ACC112 (cell line): ENCODE results near the gene CHMP3.
"Not testable (repeated sequence)": the region's sequence is repeated elsewhere in the genome, so short reads cannot be mapped to it uniquely, and the experiment has no call there.

Source experiments
- H2AFZ ChIP-seq: fragments of 200-600 bp; sonication (generic); one replicate; pipeline ENCODE4 v1.6.0; 2017; ENCODE audit warnings: antibody characterized with exemption, low read length; ENCODE audit not compliant: unreplicated experiment
- H3K27ac ChIP-seq: fragments of 200-600 bp; sonication (generic); 2 replicates; pipeline ENCODE4 v1.5.1; 2014; ENCODE audit warnings: low read depth, mild to moderate bottlenecking, antibody characterized with exemption, low read length, moderate library complexity
- H3K27me3 ChIP-seq: fragments of 200-600 bp; sonication (generic); 2 replicates; pipeline ENCODE4 v1.6.1; 2014; ENCODE audit warnings: mild to moderate bottlenecking, antibody characterized with exemption, low read length, moderate library complexity, mixed read lengths; ENCODE audit not compliant: insufficient read depth
- H3K36me3 ChIP-seq: fragments of 200-600 bp; sonication (generic); 2 replicates; pipeline ENCODE4 v1.6.1; 2016; ENCODE audit warnings: mild to moderate bottlenecking, antibody characterized with exemption, low read length, moderate library complexity, mixed read lengths; ENCODE audit not compliant: insufficient read depth
- H3K4me1 ChIP-seq: fragments of 200-600 bp; sonication (generic); one replicate; pipeline ENCODE4 v1.6.1; 2016; ENCODE audit warnings: low read length, mixed read lengths; ENCODE audit not compliant: insufficient read depth, unreplicated experiment, control insufficient read depth
- H3K4me3 ChIP-seq: fragments of 200-600 bp; sonication (generic); 2 replicates; pipeline ENCODE4 v1.5.1; 2014; ENCODE audit warnings: mild to moderate bottlenecking, low read depth, low read length
- H3K79me2 ChIP-seq: fragments of 200-600 bp; sonication (generic); one replicate; pipeline ENCODE4 v1.6.0; 2016; ENCODE audit warnings: low read length; ENCODE audit not compliant: control insufficient read depth, unreplicated experiment, insufficient read depth

Gene CHMP3

GRCh38 chr2:86512034-86512433 is 51.2 kb downstream of the CHMP3 start:
- Histone ChIP-seq H2AFZ (no peak overlapping the region), H3K27ac (no peak overlapping the region), H3K27me3 (no peaks in the 10 kb centered on the region), H3K79me2 (no peaks in the 10 kb centered on the region), H3K36me3 (peaks cover 5% of the 10 kb centered on the region; the same call in 1 of the 2 replicates), H3K4me1 (no peaks in the 10 kb centered on the region), H3K4me3 (no peak overlapping the region)

GRCh38 chr2:86510436-86510933 is 52.8 kb downstream of the CHMP3 start:
- H3K27me3 ChIP-seq, result no peaks in the 10 kb centered on the region
- no peak overlapping the region for H3K4me3 ChIP-seq
- no peak overlapping the region for H2AFZ ChIP-seq
- no peaks in the 10 kb centered on the region for H3K4me1 ChIP-seq
- H3K36me3 ChIP-seq, result peaks cover 5% of the 10 kb centered on the region; the same call in 1 of the 2 replicates
- H3K79me2 ChIP-seq, result no peaks in the 10 kb centered on the region
- H3K27ac ChIP-seq, result no peak overlapping the region

GRCh38 chr2:86507600-86507999 is 55.6 kb downstream of the CHMP3 start:
- H3K4me1 ChIP-seq, result no peaks in the 10 kb centered on the region
- peaks cover 11% of the 10 kb centered on the region; the same call in 1 of the 2 replicates for H3K36me3 ChIP-seq
- H3K4me3 ChIP-seq, result no peak overlapping the region
- H3K79me2 ChIP-seq, result no peaks in the 10 kb centered on the region
- no peak overlapping the region for H2AFZ ChIP-seq
- no peaks in the 10 kb centered on the region for H3K27me3 ChIP-seq
- no peak overlapping the region for H3K27ac ChIP-seq

- Histone ChIP-seq H3K79me2 (no peaks in the 10 kb centered on the region), H3K4me1 (no peaks in the 10 kb centered on the region), H3K27ac (no peak overlapping the region), H3K36me3 (peaks cover 39% of the 10 kb centered on the region), H2AFZ (no peak overlapping the region), H3K4me3 (no peak overlapping the region), H3K27me3 (no peaks in the 10 kb centered on the region)
These were observed 62.7 kb downstream of the CHMP3 start for GRCh38 chr2:86500325-86501083.

GRCh38 chr2:86499326-86499725 is 63.9 kb downstream of the CHMP3 start:
- Histone ChIP-seq H3K36me3 (peaks cover 45% of the 10 kb centered on the region), H3K79me2 (no peaks in the 10 kb centered on the region), H3K27me3 (no peaks in the 10 kb centered on the region), H3K4me3 (no peak overlapping the region), H3K4me1 (no peaks in the 10 kb centered on the region), H2AFZ (no peak overlapping the region), H3K27ac (no peak overlapping the region)

- Histone ChIP-seq H3K79me2 (no peaks in the 10 kb centered on the region), H3K4me1 (no peaks in the 10 kb centered on the region), H2AFZ (no peak overlapping the region), H3K27me3 (no peaks in the 10 kb centered on the region), H3K27ac (no peak overlapping the region), H3K4me3 (no peak overlapping the region), H3K36me3 (peaks cover 46% of the 10 kb centered on the region)
These were observed 64.6 kb downstream of the CHMP3 start for GRCh38 chr2:86498468-86499260.

- H3K27ac ChIP-seq, H3K27me3 ChIP-seq, H3K79me2 ChIP-seq, H3K4me3 ChIP-seq, H3K4me1 ChIP-seq, H2AFZ ChIP-seq: not testable (repeated sequence)
- H3K36me3 ChIP-seq, result peaks cover 59% of the 10 kb centered on the region
These were observed 66.9 kb downstream of the CHMP3 start for GRCh38 chr2:86496391-86496790.

- Histone ChIP-seq H3K36me3 (peaks cover 60% of the 10 kb centered on the region), H3K27ac (no peak overlapping the region), H2AFZ (no peak overlapping the region), H3K4me1 (no peaks in the 10 kb centered on the region), H3K27me3 (no peaks in the 10 kb centered on the region), H3K4me3 (no peak overlapping the region), H3K79me2 (no peaks in the 10 kb centered on the region)
These were observed 71.2 kb downstream of the CHMP3 start for GRCh38 chr2:86492048-86492453.

- Histone ChIP-seq H3K4me1 (no peaks in the 10 kb centered on the region), H3K4me3 (no peak overlapping the region), H3K27me3 (no peaks in the 10 kb centered on the region), H3K79me2 (no peaks in the 10 kb centered on the region), H2AFZ (no peak overlapping the region), H3K27ac (no peak overlapping the region), H3K36me3 (peaks cover 63% of the 10 kb centered on the region)
These were observed 72.2 kb downstream of the CHMP3 start for GRCh38 chr2:86491088-86491487.

- no peaks in the 10 kb centered on the region for H3K79me2 ChIP-seq
- no peaks in the 10 kb centered on the region for H3K27me3 ChIP-seq
- H3K4me1 ChIP-seq, result no peaks in the 10 kb centered on the region
- H3K4me3 ChIP-seq, result no peak overlapping the region
- no peak overlapping the region for H2AFZ ChIP-seq
- H3K27ac ChIP-seq, result no peak overlapping the region
- H3K36me3 ChIP-seq, result peaks cover 71% of the 10 kb centered on the region
These were observed 73.0 kb downstream of the CHMP3 start for GRCh38 chr2:86490245-86490644.
